IPS-18a (cell line): Measurements from ENCODE around the gene AATF.

Experiments used
- H3K27ac ChIP-seq: one replicate; pipeline ENCODE4 v1.5.1; 2013; ENCODE audit warnings: low read length
- H3K27me3 ChIP-seq: one replicate; pipeline ENCODE4 v1.6.1; 2013; ENCODE audit warnings: mild to moderate bottlenecking, low read length; ENCODE audit not compliant: control insufficient read depth, insufficient read depth
- H3K36me3 ChIP-seq: one replicate; pipeline ENCODE4 v1.6.1; 2013; ENCODE audit warnings: low read depth, low read length; ENCODE audit not compliant: control insufficient read depth
- H3K4me1 ChIP-seq: one replicate; pipeline ENCODE4 v1.6.1; 2013; ENCODE audit warnings: low read depth, low read length; ENCODE audit not compliant: control insufficient read depth
- H3K4me3 ChIP-seq: one replicate; pipeline ENCODE4 v1.5.1; 2013; ENCODE audit warnings: low read length
- H3K9ac ChIP-seq: one replicate; pipeline ENCODE4 v1.6.1; 2013; ENCODE audit warnings: mild to moderate bottlenecking, low read length, moderate library complexity
- H3K9me3 ChIP-seq: one replicate; pipeline ENCODE4 v1.6.1; 2013; ENCODE audit warnings: low read depth, low read length; ENCODE audit not compliant: control insufficient read depth

Gene AATF

GRCh38 chr17:36931697-36932382, 16.9 kb upstream of the AATF start:
- H3K4me1 ChIP-seq, result peaks cover 46% of the 10 kb centered on the region
- H3K9me3 ChIP-seq, result no peaks in the 10 kb centered on the region
- H3K36me3 ChIP-seq, result no peaks in the 10 kb centered on the region
- H3K9ac ChIP-seq, result no peak overlapping the region
- no peak overlapping the region for H3K4me3 ChIP-seq
- no peak overlapping the region for H3K27ac ChIP-seq
- peaks cover 100% of the 10 kb centered on the region for H3K27me3 ChIP-seq

DNA sequence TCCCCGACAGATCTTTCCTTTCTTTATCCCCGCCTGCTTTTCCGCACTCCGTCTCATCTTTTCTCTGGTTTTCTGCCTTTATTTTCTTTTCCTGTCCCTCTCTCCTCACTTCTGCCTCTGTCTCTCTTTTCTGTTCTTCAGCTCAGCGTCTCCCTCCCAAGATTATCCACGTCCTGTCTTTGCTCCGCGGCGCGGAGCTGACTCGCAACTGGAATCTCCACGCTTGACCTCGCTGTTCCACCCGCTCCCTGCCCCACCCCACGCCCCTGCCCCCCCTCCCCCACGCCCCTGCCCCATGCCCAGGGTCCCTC, 16.4 kb upstream of the AATF start:
- Histone ChIP-seq H3K36me3 (no peaks in the 10 kb centered on the region), H3K9ac (no peak overlapping the region), H3K27me3 (peaks cover 100% of the 10 kb centered on the region), H3K27ac (no peak overlapping the region), H3K4me1 (peaks cover 46% of the 10 kb centered on the region), H3K9me3 (no peaks in the 10 kb centered on the region), H3K4me3 (no peak overlapping the region)

DNA sequence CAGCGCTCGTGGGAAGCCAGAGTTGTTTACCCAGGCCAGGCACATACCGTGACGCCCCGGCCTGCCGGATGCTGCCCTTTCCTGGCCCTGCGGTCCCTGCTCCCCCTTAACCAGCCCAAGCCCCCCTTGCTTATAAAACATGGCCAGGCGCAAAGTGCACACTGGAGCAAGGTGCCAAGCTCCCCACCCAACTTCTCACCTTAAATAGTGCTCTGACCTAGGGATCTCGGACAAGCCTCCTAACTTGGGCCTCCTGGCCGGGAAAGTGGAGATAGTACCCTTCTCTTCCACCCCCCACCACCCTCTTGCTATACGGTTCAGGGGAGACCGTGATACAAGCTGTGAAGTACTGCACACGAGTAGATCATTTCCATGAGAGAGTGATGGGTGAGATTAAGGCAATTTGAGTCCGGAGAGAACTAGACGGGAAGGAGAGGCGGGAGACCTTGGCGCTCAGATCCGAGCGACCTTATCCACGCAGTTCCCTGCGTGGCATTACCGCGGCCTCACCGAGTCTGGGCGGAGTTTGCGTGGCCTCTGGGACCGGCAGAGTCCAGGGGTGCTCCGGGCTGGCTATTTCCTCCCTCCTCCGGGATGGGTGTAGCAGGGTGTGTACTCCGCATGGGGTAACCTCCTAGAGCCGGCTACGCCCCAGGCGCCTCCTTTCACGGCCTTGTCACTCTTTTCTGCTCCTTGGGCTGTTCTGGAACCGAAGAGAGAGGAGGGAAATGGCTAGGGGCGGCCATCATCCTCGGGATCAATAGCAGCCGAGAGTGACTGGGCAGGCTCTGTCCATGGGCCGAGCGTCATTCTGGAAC, 15.9 kb upstream of the AATF start:
- H3K36me3 ChIP-seq, result no peaks in the 10 kb centered on the region
- H3K4me1 ChIP-seq, result peaks cover 45% of the 10 kb centered on the region
- H3K9me3 ChIP-seq, result no peaks in the 10 kb centered on the region
- peak overlapping the region; percentile 24 for H3K4me3 ChIP-seq
- H3K9ac ChIP-seq, result no peak overlapping the region
- H3K27me3 ChIP-seq, result peaks cover 100% of the 10 kb centered on the region
- no peak overlapping the region for H3K27ac ChIP-seq

- no peaks in the 10 kb centered on the region for H3K36me3 ChIP-seq
- no peaks in the 10 kb centered on the region for H3K9me3 ChIP-seq
- H3K27ac ChIP-seq, result no peak overlapping the region
- H3K4me3 ChIP-seq, result peak overlapping the region; percentile 64
- peaks cover 100% of the 10 kb centered on the region for H3K27me3 ChIP-seq
- peaks cover 47% of the 10 kb centered on the region for H3K4me1 ChIP-seq
- H3K9ac ChIP-seq, result no peak overlapping the region
Observed at GRCh38 chr17:36933512-36934143, 15.1 kb upstream of the AATF start.

DNA sequence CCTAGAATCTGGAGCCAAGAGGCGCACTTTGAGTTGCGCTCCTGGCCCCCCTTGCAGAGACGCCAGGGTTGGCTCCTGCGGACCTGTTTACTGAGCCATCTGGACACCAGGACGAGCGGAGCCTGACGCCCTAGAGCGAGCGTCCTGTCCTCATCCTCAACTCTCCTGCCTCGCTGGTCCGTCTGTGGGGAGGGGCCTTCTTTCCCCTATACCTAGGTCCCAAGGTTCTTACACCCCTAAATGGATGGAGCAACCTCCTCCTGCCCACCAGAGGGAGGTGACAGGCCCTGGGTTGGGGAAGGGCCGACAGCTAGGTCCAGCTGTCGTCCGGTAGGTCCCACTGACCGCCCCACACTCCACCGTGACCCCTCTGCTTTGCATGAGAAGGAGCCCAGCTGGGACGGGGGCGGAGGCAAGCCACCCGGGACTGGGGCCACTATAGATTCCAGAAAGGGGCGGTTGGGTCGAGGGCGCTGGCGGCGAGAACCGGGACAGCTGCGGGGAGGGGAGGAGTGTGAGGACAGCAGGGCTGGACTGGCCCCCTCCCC, 14.5 kb upstream of the AATF start:
- H3K27me3 ChIP-seq, result peaks cover 100% of the 10 kb centered on the region
- H3K4me3 ChIP-seq, result peak overlapping the region; percentile 64
- H3K36me3 ChIP-seq, result no peaks in the 10 kb centered on the region
- H3K4me1 ChIP-seq, result peaks cover 44% of the 10 kb centered on the region
- H3K27ac ChIP-seq, result no peak overlapping the region
- no peak overlapping the region for H3K9ac ChIP-seq
- H3K9me3 ChIP-seq, result no peaks in the 10 kb centered on the region

GRCh38 chr17:36934692-36935630, 13.8 kb upstream of the AATF start:
- peaks cover 100% of the 10 kb centered on the region for H3K27me3 ChIP-seq
- H3K36me3 ChIP-seq, result no peaks in the 10 kb centered on the region
- H3K4me1 ChIP-seq, result peaks cover 41% of the 10 kb centered on the region
- peak overlapping the region; percentile 64 for H3K4me3 ChIP-seq
- H3K27ac ChIP-seq, result no peak overlapping the region
- H3K9ac ChIP-seq, result no peak overlapping the region
- no peaks in the 10 kb centered on the region for H3K9me3 ChIP-seq

DNA sequence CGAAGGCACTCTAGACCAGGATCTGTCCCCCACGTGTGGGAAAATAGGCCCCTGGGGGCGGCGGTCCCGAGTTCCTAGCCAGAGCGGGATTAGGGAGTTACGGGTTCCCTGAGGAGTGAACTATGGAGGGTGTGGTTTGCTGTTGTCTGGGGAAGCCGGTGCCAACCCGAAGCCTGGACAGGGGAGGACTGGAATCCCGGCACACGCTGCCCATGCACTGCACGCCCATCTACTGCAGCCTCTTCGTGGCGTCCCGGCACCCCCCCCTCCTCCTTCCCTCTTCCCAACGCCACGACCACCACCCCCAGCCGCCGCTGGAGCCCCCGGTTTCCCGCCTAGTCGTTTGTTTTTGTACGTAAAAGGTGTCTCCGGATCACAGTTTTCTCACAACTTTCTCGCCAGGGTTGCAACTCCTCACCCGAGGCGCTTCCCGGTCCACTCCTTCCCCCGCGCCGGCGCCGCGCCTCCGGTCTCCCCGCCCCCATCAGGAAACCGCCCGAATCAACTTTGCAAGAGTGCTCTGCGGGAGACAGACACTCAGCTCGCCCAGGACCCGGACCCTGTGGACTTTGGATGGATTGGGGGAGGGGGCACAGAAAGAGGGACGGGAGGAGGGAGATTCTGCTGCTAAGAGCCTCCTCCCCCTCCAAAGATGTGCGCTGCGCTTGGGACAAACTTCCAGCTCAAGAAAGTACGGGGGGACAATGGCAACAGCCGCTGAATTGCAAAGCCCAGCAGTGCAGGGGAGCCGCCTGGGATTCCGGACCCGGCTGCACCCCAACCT, 12.9 kb upstream of the AATF start:
- H3K9me3 ChIP-seq, result no peaks in the 10 kb centered on the region
- H3K27ac ChIP-seq, result no peak overlapping the region
- H3K27me3 ChIP-seq, result peaks cover 100% of the 10 kb centered on the region
- H3K36me3 ChIP-seq, result no peaks in the 10 kb centered on the region
- H3K4me3 ChIP-seq, result peak overlapping the region; percentile 64
- H3K9ac ChIP-seq, result no peak overlapping the region
- H3K4me1 ChIP-seq, result peaks cover 42% of the 10 kb centered on the region

GRCh38 chr17:36936455-36937000, 12.2 kb upstream of the AATF start:
- peaks cover 42% of the 10 kb centered on the region for H3K4me1 ChIP-seq
- peaks cover 100% of the 10 kb centered on the region for H3K27me3 ChIP-seq
- H3K27ac ChIP-seq, result no peak overlapping the region
- no peaks in the 10 kb centered on the region for H3K36me3 ChIP-seq
- no peak overlapping the region for H3K9ac ChIP-seq
- H3K9me3 ChIP-seq, result no peaks in the 10 kb centered on the region
- H3K4me3 ChIP-seq, result peak overlapping the region; percentile 64

DNA sequence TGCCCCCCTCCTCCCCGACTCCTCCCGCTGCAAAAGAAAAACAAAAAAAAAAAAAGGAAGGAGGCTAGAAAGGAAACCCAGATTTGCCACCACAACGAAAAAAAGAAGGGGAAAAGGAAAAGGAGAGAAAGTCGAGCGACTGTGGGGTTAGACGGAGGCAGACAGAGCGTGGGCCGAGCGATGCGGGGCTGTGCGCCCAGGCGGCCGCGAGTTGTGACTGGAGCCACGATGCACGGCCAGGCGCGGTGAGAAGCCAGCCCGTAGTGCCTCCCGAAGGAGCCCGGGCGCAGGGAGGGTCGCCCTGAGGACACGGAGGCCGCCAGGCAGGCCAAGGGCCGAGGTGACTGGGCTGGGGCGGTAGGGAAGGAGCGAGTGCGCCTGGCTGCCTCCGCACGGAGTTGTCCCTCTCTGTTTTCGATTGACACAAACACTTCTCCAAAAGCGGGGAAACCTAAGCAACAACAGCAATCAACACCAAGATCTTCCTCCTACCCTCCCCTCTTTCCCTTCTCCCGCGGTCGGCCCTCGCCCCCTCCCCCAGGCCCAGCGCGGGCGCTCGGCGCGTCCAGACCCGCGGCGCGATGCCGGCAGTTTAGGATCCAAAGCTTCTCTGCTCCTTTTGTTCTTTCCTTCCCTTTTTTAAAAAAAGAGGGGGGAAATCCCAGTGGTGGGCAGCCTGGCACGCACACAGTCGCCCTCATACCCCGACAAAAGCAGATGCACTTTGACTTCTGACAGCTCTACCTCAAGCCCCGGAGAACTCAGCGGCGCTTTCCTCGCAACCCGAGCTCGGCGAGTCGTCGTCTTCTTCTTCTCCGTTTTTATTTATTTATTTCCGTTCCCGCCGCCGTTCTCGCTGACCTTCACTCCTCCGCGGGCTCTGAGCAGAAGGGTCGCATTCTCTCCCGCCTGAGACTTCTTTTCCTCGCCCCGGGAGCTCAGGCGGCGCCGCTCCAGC, 11.5 kb upstream of the AATF start, which contains the start of gene LHX1:
LHX1 (plus strand) TSS at position 475 of the 958 bp plus-strand sequence. CDS start 723 bp downstream, outside the sequence.
- Histone ChIP-seq H3K27me3 (peaks cover 100% of the 10 kb centered on the region), H3K27ac (no peak within 1 kb of the TSS), H3K9ac (no peak within 1 kb of the TSS), H3K4me3 (peak within 1 kb of the TSS; percentile 64), H3K9me3 (no peaks in the 10 kb centered on the region), H3K36me3 (no peaks in the 10 kb centered on the region), H3K4me1 (peaks cover 42% of the 10 kb centered on the region)
